ENCODE data around the gene ING4.

ING4 gene

DNA sequence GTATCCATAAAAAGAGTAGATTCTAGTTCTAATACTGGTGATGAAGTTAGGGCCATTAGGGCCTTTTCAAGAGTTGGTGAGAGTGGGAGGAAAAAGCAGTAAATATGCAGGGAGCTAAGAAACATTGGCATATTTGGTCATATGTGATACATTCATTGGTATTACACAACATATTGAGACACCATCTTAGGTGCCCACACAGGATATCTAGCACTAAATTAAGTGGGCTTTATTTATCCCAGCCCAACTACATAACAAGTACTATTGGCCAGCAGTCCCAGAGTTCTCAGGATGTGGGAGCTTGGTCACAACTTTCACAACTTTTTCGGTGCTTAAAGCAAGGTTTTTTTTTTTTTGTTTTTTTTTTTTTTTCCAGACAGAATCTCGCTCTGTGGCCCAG is 2.0 kb upstream of the ING4 start:
- H3K79me2 ChIP-seq (ENCODE audit: insufficient read depth, low read depth): peaks cover 10% of the 10 kb centered on the region; the same call in 1 of the 2 replicates
- H3K4me3 ChIP-seq (IDR thresholded peaks at IDR 0.05; ENCODE audit: insufficient read depth, low read depth, low read length): no peak overlapping the region
- TF ChIP-seq, protein P1, sequence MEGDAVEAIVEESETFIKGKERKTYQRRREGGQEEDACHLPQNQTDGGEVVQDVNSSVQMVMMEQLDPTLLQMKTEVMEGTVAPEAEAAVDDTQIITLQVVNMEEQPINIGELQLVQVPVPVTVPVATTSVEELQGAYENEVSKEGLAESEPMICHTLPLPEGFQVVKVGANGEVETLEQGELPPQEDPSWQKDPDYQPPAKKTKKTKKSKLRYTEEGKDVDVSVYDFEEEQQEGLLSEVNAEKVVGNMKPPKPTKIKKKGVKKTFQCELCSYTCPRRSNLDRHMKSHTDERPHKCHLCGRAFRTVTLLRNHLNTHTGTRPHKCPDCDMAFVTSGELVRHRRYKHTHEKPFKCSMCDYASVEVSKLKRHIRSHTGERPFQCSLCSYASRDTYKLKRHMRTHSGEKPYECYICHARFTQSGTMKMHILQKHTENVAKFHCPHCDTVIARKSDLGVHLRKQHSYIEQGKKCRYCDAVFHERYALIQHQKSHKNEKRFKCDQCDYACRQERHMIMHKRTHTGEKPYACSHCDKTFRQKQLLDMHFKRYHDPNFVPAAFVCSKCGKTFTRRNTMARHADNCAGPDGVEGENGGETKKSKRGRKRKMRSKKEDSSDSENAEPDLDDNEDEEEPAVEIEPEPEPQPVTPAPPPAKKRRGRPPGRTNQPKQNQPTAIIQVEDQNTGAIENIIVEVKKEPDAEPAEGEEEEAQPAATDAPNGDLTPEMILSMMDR (conservative IDR thresholded peaks at IDR 0.05; ENCODE audit: low read depth, low read length): no peak
- H3K36me3 ChIP-seq (ENCODE audit: insufficient read depth): no peaks in the 10 kb centered on the region
- no peak overlapping the region for H2AFZ ChIP-seq (ENCODE audit: low read depth)
- no peaks in the 10 kb centered on the region for H4K20me1 ChIP-seq (ENCODE audit: insufficient read depth)
- no peak overlapping the region for H3K9ac ChIP-seq
- no peak overlapping the region for H3K27ac ChIP-seq
- H3K27me3 ChIP-seq (ENCODE audit: insufficient read depth, low read depth): no peaks in the 10 kb centered on the region
- peaks cover 13% of the 10 kb centered on the region for H3K4me1 ChIP-seq (ENCODE audit: low read depth, poor library complexity, severe bottlenecking)
- no peak overlapping the region for H3K4me2 ChIP-seq

DNA sequence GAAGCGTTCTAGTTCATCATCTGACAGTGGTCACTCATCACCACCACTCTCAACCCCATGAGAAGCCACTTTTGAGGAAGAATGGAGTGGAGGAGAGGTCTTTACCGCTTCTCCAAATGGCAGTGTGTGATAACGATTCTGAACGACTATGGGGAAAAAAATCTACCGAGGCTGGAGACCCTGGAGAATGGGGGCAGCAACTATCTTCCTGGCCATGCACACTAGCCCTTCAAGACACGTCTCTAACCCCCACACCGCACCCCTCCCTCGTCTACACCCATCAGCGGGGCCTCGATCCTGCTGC is 365 bp downstream of the ING4 start:
- Histone ChIP-seq H3K27me3 (ENCODE audit: insufficient read depth, low read depth) (no peaks in the 10 kb centered on the region), H3K36me3 (ENCODE audit: insufficient read depth) (no peaks in the 10 kb centered on the region), H2AFZ (ENCODE audit: low read depth) (peak overlapping the region; percentile 51; the same call in 1 of the 2 replicates), H4K20me1 (ENCODE audit: insufficient read depth) (no peaks in the 10 kb centered on the region), H3K4me2 (peak overlapping the region; percentile 96), H3K9ac (peak overlapping the region; percentile 41; the same call in 1 of the 2 replicates), H3K79me2 (ENCODE audit: insufficient read depth, low read depth) (peaks cover 10% of the 10 kb centered on the region; the same call in 1 of the 2 replicates), H3K4me1 (ENCODE audit: low read depth, poor library complexity, severe bottlenecking) (peaks cover 13% of the 10 kb centered on the region), H3K4me3 (IDR thresholded peaks at IDR 0.05; ENCODE audit: insufficient read depth, low read depth, low read length) (no peak overlapping the region), H3K27ac (no peak overlapping the region)
- TF ChIP-seq, protein P1 (conservative IDR thresholded peaks at IDR 0.05; ENCODE audit: low read depth, low read length): no peak

- no peaks in the 10 kb centered on the region for H3K79me2 ChIP-seq (ENCODE audit: insufficient read depth, low read depth)
- H4K20me1 ChIP-seq (ENCODE audit: insufficient read depth): no peaks in the 10 kb centered on the region
- H2AFZ ChIP-seq (ENCODE audit: low read depth): no peak overlapping the region
- H3K4me3 ChIP-seq (IDR thresholded peaks at IDR 0.05; ENCODE audit: insufficient read depth, low read depth, low read length): no peak overlapping the region
- no peaks in the 10 kb centered on the region for H3K36me3 ChIP-seq (ENCODE audit: insufficient read depth)
- H3K27ac ChIP-seq: no peak overlapping the region
- no peak overlapping the region for H3K9ac ChIP-seq
- no peaks in the 10 kb centered on the region for H3K27me3 ChIP-seq (ENCODE audit: insufficient read depth, low read depth)
- TF ChIP-seq, protein P1 (conservative IDR thresholded peaks at IDR 0.05; ENCODE audit: low read depth, low read length): no peak
- H3K4me2 ChIP-seq: no peak overlapping the region
- H3K4me1 ChIP-seq (ENCODE audit: low read depth, poor library complexity, severe bottlenecking): no peaks in the 10 kb centered on the region
Observed at GRCh38 chr12:6653987-6654386, 8.9 kb downstream of the ING4 start.

DNA sequence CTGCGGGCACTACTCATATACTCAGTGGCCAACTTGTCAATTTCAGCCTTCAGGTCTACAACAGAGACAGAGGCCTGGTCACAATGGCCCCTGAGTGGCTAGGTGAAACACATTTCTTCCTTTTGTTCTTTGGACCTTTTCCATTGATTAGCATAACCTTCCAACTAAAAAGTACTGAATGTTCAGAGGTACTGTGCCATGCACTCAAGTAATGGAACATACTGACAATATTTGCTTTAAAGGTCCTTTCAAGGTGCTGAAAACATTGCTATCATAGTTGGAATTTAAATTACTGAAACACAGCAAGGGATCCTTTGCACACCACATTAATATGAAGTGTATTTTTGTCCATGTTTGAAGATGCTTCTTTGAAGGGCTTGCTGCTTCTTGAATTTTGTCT is 9.6 kb downstream of the ING4 start:
- Histone ChIP-seq H3K27ac (no peak overlapping the region), H3K4me3 (IDR thresholded peaks at IDR 0.05; ENCODE audit: insufficient read depth, low read depth, low read length) (no peak overlapping the region), H4K20me1 (ENCODE audit: insufficient read depth) (no peaks in the 10 kb centered on the region), H3K36me3 (ENCODE audit: insufficient read depth) (no peaks in the 10 kb centered on the region), H2AFZ (ENCODE audit: low read depth) (no peak overlapping the region), H3K4me2 (no peak overlapping the region), H3K79me2 (ENCODE audit: insufficient read depth, low read depth) (no peaks in the 10 kb centered on the region), H3K4me1 (ENCODE audit: low read depth, poor library complexity, severe bottlenecking) (no peaks in the 10 kb centered on the region), H3K27me3 (ENCODE audit: insufficient read depth, low read depth) (no peaks in the 10 kb centered on the region), H3K9ac (no peak overlapping the region)
- TF ChIP-seq, protein P1 (conservative IDR thresholded peaks at IDR 0.05; ENCODE audit: low read depth, low read length): no peak
